Measurements from ENCODE around the gene OTOP3. TPM values are rescaled to one million over a fixed set of nuclear protein-coding genes. Genes with fewer than 3 reads are reported as not detected.

The OTOP3 gene
- total RNA-seq, 1 donor from 2014 or later = not detected

DNA sequence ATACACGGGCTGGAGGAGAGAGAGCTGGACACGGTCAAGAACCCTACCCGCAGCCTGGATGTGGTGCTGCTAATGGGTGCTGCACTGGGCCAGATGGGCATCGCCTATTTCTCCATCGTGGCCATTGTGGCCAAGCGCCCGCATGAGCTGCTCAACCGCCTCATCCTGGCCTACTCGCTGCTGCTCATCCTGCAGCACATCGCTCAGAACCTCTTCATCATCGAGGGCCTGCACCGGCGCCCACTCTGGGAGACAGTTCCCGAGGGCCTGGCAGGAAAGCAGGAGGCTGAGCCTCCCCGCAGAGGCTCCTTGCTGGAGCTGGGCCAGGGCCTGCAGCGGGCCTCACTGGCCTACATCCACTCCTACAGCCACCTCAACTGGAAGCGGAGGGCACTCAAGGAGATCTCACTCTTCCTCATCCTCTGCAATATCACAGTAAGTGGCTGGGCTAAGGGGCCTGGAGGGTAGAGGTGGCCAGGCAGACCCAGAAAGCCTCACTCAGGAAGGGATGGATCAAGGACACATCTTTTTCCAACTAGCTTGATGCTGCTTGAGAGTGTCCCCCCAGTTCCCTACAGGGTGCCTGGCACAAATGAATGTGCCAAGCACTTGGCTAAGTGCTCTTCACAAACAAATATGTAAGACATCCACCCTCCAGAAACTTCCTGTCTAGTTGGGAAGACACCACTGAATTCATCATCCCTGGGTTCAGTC lies 11.5 kb downstream of the OTOP3 start:
- Mint-ChIP-seq H3K4me3 (ENCODE audit: unreplicated experiment) (no peak overlapping the region), H3K27ac (ENCODE audit: unreplicated experiment) (no peak overlapping the region), H3K27me3 (ENCODE audit: unreplicated experiment) (peaks cover 23% of the 10 kb centered on the region), H3K9me3 (ENCODE audit: unreplicated experiment) (no peaks in the 10 kb centered on the region), H3K4me1 (ENCODE audit: unreplicated experiment) (peaks cover 4% of the 10 kb centered on the region), H3K36me3 (ENCODE audit: low read depth, unreplicated experiment) (no peaks in the 10 kb centered on the region)
- no peak for DNase-seq (ENCODE audit: low spot score)
- TF ChIP-seq, protein P1, sequence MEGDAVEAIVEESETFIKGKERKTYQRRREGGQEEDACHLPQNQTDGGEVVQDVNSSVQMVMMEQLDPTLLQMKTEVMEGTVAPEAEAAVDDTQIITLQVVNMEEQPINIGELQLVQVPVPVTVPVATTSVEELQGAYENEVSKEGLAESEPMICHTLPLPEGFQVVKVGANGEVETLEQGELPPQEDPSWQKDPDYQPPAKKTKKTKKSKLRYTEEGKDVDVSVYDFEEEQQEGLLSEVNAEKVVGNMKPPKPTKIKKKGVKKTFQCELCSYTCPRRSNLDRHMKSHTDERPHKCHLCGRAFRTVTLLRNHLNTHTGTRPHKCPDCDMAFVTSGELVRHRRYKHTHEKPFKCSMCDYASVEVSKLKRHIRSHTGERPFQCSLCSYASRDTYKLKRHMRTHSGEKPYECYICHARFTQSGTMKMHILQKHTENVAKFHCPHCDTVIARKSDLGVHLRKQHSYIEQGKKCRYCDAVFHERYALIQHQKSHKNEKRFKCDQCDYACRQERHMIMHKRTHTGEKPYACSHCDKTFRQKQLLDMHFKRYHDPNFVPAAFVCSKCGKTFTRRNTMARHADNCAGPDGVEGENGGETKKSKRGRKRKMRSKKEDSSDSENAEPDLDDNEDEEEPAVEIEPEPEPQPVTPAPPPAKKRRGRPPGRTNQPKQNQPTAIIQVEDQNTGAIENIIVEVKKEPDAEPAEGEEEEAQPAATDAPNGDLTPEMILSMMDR (IDR thresholded peaks at IDR 0.05; ENCODE audit: unreplicated experiment) = no peak

DNA sequence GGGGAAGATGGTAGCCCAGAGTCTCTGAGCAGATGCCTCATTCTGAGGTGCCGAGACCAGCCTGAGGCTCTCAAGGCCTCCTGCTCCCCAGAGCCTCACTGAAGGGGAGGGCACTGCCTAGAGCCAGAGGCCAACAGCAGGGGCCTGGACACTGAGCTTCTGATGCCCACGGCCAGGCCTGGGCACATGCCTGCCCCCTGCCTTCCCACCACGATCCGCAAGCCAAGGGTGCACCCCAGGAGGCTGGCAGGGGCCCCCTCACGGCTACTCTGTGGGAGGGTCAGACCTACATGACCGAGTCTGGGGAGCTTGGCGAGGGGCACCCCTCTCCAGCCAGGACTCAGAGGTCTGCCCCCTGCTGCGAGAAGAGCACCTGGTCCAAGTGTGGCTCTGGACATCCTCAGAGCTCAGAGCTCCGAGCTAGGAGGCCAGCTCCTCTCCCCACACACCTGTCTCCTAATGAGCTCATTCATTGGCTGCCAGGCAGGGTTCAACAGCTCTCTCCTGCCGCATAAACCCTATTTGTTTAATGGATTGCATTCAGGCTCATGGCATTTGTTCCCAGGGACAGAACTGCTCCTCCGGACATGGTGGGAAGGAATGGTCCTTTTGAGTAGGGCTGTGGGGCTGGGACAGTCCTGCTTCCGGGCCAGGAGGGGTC lies 13.9 kb downstream of the OTOP3 start:
- Mint-ChIP-seq H3K27me3 (ENCODE audit: unreplicated experiment) (peaks cover 21% of the 10 kb centered on the region), H3K9me3 (ENCODE audit: unreplicated experiment) (no peaks in the 10 kb centered on the region), H3K4me3 (ENCODE audit: unreplicated experiment) (no peak overlapping the region), H3K27ac (ENCODE audit: unreplicated experiment) (no peak overlapping the region), H3K36me3 (ENCODE audit: low read depth, unreplicated experiment) (peaks cover 9% of the 10 kb centered on the region), H3K4me1 (ENCODE audit: unreplicated experiment) (no peaks in the 10 kb centered on the region)
- DNase-seq (ENCODE audit: low spot score) = no peak
- TF ChIP-seq, protein P1 (IDR thresholded peaks at IDR 0.05; ENCODE audit: unreplicated experiment) = no peak

DNA sequence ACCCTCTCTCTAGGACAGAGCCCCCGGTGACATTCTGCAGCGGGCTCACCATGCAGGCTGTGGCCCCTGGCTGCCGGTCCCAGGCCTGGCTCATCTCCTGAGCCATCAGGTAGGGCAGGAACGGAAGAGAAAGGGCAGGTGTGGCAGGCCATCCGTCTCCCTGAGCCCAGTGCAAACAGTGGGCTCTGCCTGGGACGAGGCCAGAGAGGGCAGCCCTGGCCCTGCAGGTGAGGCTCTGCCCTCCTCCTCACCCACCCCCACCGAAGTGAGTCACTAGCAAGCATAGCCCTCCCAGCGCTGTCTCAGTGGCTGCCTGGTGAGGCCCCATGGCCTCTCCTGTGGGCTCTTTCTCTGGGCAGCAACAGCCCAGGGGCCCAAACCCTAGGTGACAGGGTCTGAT lies 14.5 kb downstream of the OTOP3 start:
- H3K36me3 Mint-ChIP-seq (ENCODE audit: low read depth, unreplicated experiment) = peaks cover 14% of the 10 kb centered on the region
- peaks cover 19% of the 10 kb centered on the region for H3K27me3 Mint-ChIP-seq (ENCODE audit: unreplicated experiment)
- no peak overlapping the region for H3K4me3 Mint-ChIP-seq (ENCODE audit: unreplicated experiment)
- no peak for DNase-seq (ENCODE audit: low spot score)
- H3K27ac Mint-ChIP-seq (ENCODE audit: unreplicated experiment) = no peak overlapping the region
- H3K4me1 Mint-ChIP-seq (ENCODE audit: unreplicated experiment) = no peaks in the 10 kb centered on the region
- H3K9me3 Mint-ChIP-seq (ENCODE audit: unreplicated experiment) = no peaks in the 10 kb centered on the region
- TF ChIP-seq, protein P1 (IDR thresholded peaks at IDR 0.05; ENCODE audit: unreplicated experiment) = no peak

DNA sequence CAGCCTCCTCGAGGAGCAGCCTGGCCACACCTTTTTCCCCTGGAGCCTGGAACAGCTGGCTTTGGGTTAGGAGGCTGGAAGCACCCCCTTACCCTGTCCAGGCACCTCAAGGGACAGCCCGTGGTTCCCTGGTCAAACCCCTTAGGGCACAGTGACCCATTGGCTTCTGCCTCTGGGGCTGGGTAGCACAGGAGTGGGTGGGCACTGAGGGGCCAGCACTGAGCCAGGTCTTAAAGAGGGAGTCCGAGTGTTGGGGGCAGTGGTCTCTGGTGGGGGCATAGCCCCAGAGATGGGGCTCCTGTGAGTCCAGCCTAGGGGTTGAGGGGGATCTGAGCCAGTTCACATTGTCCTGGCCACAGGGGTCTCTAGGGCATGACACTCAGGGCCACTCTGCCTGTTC lies 15.4 kb downstream of the OTOP3 start:
- H3K9me3 Mint-ChIP-seq (ENCODE audit: unreplicated experiment) = no peaks in the 10 kb centered on the region
- peaks cover 14% of the 10 kb centered on the region for H3K36me3 Mint-ChIP-seq (ENCODE audit: low read depth, unreplicated experiment)
- no peak overlapping the region for H3K4me3 Mint-ChIP-seq (ENCODE audit: unreplicated experiment)
- H3K4me1 Mint-ChIP-seq (ENCODE audit: unreplicated experiment) = no peaks in the 10 kb centered on the region
- DNase-seq (ENCODE audit: low spot score) = no peak
- H3K27ac Mint-ChIP-seq (ENCODE audit: unreplicated experiment) = no peak overlapping the region
- H3K27me3 Mint-ChIP-seq (ENCODE audit: unreplicated experiment) = peaks cover 16% of the 10 kb centered on the region
- TF ChIP-seq, protein P1 (IDR thresholded peaks at IDR 0.05; ENCODE audit: unreplicated experiment) = no peak
